Measurements from ENCODE around the gene RAG1. TPM values are rescaled to one million over a fixed set of nuclear protein-coding genes. Genes with fewer than 3 reads are reported as not detected.

Gene RAG1
- total RNA-seq, 4 donors from 2014 or later: 0.04 to 0.34 (median 0.24) TPM

DNA sequence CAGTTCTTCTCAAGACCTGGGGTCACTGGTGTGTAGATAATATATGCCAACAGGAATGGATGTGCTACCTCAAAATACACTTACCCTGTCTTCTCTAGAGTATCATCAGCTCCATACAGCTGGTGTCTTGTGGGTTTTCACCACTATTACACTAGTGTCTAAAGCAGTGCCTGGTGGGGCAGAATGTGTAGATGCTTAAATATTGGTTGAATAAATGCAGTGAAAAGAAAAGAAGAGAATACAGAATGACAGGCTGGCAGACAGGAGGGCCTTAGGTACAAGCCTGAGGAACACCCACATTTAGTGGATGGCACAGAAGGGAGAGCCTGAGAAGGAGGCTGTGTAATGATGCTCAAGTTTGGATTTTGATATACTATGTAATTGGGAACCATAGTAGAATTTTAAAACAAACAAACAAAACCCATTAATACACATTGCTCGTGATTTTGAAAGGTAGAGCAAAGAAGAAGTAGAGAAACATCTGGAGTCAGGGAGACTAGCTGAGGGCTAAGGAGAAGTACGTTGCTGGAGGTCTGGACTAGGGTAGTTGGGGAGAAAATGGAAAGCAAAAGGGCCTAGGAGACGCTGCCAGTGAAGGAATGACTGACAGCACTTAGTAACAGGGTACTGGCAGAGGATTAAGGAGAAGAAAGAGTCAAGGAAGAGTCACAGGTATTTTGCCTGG lies 50.7 kb downstream of the RAG1 start:
- Histone ChIP-seq H3K36me3 (no peaks in the 10 kb centered on the region), H3K9me3 (no peaks in the 10 kb centered on the region), H3K27me3 (no peaks in the 10 kb centered on the region), H3K4me3 (no peak overlapping the region), H3K27ac (no peak overlapping the region), H3K4me1 (peaks cover 0 to 14% (median 0%) of the 10 kb centered on the region in 3 donors)
- TF ChIP-seq POLR2A (IDR thresholded peaks at IDR 0.05): no peak
- TF ChIP-seq, protein P1, sequence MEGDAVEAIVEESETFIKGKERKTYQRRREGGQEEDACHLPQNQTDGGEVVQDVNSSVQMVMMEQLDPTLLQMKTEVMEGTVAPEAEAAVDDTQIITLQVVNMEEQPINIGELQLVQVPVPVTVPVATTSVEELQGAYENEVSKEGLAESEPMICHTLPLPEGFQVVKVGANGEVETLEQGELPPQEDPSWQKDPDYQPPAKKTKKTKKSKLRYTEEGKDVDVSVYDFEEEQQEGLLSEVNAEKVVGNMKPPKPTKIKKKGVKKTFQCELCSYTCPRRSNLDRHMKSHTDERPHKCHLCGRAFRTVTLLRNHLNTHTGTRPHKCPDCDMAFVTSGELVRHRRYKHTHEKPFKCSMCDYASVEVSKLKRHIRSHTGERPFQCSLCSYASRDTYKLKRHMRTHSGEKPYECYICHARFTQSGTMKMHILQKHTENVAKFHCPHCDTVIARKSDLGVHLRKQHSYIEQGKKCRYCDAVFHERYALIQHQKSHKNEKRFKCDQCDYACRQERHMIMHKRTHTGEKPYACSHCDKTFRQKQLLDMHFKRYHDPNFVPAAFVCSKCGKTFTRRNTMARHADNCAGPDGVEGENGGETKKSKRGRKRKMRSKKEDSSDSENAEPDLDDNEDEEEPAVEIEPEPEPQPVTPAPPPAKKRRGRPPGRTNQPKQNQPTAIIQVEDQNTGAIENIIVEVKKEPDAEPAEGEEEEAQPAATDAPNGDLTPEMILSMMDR (IDR thresholded peaks at IDR 0.05): no peak
- intact Hi-C loops (cut with DNase I): no loop called here
- DNase-seq: no peak
- WGBS, 2 donors: 51 to 66% methylated on average over 3 of the region's 3 CpGs

- TF ChIP-seq, protein P1 (IDR thresholded peaks at IDR 0.05): no peak
- TF ChIP-seq POLR2A (IDR thresholded peaks at IDR 0.05): no peak
- no peak overlapping the region for H3K27ac ChIP-seq
- peak overlapping the region in 2 of 4 donors; percentile 6 to 23 for H3K4me3 ChIP-seq
- peaks cover 0 to 14% (median 0%) of the 10 kb centered on the region in 3 donors for H3K4me1 ChIP-seq
- WGBS, 2 donors: 25 to 42% methylated on average over 5 of the region's 5 CpGs
- no peaks in the 10 kb centered on the region for H3K27me3 ChIP-seq
- no peaks in the 10 kb centered on the region for H3K9me3 ChIP-seq
- DNase-seq: no peak
- no peaks in the 10 kb centered on the region for H3K36me3 ChIP-seq
- intact Hi-C loops (cut with DNase I): no loop called here
These were observed 51.7 kb downstream of the RAG1 start for GRCh38 chr11:36619502-36619901.

GRCh38 chr11:36620246-36620645 lies 52.4 kb downstream of the RAG1 start:
- intact Hi-C loops (cut with DNase I): no loop called here
- DNase-seq: no peak
- Histone ChIP-seq H3K36me3 (no peaks in the 10 kb centered on the region), H3K27me3 (no peaks in the 10 kb centered on the region), H3K27ac (no peak overlapping the region), H3K9me3 (no peaks in the 10 kb centered on the region), H3K4me3 (no peak overlapping the region), H3K4me1 (peaks cover 0 to 14% (median 0%) of the 10 kb centered on the region in 3 donors)
- TF ChIP-seq POLR2A (IDR thresholded peaks at IDR 0.05): no peak
- TF ChIP-seq, protein P1 (IDR thresholded peaks at IDR 0.05): no peak

DNA sequence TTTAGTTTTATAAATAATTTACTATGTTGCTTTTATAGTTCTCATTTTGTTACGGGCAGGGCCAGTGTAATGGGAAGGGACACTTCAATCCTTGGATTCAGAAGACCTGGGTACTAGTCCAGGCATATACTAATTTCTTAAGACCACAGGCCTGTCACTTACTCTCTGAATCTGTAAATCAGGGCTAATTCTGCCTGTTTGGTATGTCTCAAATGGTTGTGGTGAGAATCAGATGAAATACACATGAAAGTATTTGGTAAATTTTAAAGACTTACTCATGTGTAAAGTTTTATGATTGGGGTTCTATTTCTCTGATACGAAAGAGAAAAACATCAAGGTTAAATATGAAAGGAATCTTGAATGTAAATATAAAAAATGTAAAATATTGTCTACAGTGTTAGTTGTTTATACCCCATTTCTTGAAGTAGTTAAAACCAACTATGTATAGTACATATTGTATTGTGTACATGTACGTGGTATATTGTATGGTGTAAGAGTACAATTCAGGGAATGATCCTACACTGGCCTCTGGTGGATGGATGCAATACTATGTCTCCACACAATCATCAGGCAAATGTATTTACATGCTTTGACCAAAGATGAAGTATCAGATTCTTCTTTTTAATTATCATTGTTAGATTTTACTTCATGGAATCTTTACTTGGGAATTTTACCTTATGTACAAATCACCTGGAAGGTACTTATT lies 54.8 kb downstream of the RAG1 start:
- H3K4me1 ChIP-seq: peaks cover 0 to 14% (median 0%) of the 10 kb centered on the region in 3 donors
- H3K4me3 ChIP-seq: no peak overlapping the region
- intact Hi-C loops (cut with DNase I): no loop called here
- TF ChIP-seq POLR2A (IDR thresholded peaks at IDR 0.05): no peak
- TF ChIP-seq, protein P1 (IDR thresholded peaks at IDR 0.05): peak in 3 of 6 experiments; percentile 10 to 25 (median 16)
- DNase-seq: no peak
- WGBS, 2 donors: 73 to 80% methylated on average over 3 of the region's 3 CpGs
- no peaks in the 10 kb centered on the region for H3K27me3 ChIP-seq
- no peak overlapping the region for H3K27ac ChIP-seq
- no peaks in the 10 kb centered on the region for H3K36me3 ChIP-seq
- no peaks in the 10 kb centered on the region for H3K9me3 ChIP-seq

- no peak for DNase-seq
- intact Hi-C loops (cut with DNase I): no loop called here
- Histone ChIP-seq H3K36me3 (no peaks in the 10 kb centered on the region), H3K27ac (no peak overlapping the region), H3K4me1 (peaks cover 0 to 14% (median 0%) of the 10 kb centered on the region in 3 donors), H3K27me3 (no peaks in the 10 kb centered on the region), H3K9me3 (no peaks in the 10 kb centered on the region), H3K4me3 (no peak overlapping the region)
- 82 to 90% methylated on average over 5 of the region's 5 CpGs for WGBS, 2 donors
- TF ChIP-seq, protein P1 (IDR thresholded peaks at IDR 0.05): no peak
- no peak for TF ChIP-seq POLR2A (IDR thresholded peaks at IDR 0.05)
These were observed 55.7 kb downstream of the RAG1 start for GRCh38 chr11:36623494-36623893.
